Activated CD4-positive, CD25-positive, alpha-beta regulatory T cell treated with anti-CD3 and anti-CD28 coated beads, Interleukin-2, amount 50 U/mL, for 24 hours (primary cell): ENCODE data around the gene MFNG.

Experiments used
- ATAC-seq, 2 donors: fragments of 150-1000 bp; cut with Tn5 transposase; one replicate each; pipeline ENCODE4 v1.10.0; 2021; ENCODE audit warnings: mild to moderate bottlenecking in 1 of 2, moderate library complexity in 1 of 2

Gene MFNG

DNA sequence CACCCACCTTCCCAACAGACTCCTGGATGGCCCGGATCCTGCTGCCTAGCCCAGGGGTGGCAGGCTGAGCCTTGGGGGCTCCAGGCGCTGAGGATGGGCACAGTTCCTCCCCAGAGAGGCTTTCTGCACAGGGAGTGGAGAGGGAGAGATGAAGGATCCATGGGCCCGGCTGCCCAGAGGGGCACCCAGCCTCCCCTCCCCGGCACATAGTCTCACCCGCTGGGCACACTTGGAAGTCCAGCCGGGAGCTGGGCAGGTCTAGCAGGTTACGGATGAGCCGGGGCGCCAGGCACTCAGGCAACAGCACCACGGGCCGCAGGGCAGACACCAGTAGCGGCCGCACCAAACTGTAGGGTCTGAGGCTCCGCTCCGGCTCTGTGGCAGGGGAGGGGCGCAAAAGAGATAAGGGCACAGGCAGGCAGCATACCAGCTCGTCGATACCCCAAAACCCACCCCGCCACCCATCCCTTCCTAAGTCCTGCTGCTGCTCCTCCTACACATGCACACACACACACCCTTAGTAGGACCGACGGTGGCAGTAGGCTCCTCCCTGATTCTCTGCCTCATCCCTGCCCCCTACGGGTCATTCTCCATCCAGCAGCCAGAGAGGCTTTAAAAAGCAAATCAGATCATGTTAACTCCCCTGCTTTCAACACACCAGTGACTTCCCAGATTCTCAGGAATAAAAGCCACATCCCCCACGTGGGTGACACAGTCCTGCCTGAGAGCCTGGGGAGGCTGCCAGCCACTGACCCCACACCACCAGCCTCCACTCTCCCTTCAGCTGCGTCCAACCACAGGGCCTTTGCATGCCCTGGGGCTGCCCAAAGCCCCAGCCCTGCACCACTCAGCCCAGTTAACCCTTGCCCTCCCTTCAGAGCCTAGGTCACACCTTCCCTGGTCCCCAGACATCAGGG, 6.5 kb upstream of the MFNG start:
- peak; percentile 56 to 58 for ATAC-seq

DNA sequence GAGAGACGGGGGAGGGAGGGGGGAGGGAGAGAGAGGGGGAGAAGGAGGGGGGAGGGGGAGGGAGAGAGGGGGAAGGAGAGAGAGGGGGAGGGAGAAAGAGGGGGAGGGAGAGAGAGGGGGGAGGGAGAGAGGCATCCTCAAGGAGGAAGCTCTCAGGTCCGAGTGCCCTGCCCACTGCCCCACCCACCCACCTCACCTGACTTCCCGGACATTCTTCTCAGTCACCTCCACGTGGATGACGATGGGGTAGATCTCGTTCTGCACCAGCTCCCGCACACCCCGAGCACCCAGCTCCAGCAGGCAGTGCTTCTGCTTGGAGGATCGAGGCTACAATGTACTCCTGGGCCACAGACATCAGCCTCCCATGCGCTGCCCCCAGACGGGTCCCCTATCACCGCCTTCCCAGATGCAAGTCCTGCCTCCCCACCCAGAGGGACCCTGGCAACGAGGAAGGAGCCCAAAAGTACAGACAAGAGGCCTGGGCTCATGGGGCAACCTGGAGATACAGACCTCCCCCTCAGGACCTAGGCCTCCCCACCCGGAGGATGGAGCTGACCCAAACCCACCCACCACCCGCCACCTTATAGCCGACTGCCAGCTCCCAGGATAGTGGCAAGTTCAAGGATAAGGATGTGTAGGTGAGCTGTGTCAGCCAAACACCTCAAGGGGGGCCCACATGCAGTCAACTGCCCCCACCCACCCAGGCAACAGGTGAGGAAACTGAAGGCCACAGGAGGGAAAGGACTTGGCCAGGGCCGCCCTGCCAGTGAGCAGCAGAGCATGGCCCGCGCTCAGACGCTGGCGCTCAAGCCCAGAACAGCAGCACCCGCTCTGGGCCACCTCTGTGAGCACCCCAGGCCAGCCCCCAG, 5.6 kb upstream of the MFNG start:
- ATAC-seq, result no peak

- no peak for ATAC-seq
Observed at GRCh38 chr22:37491106-37491505, 4.9 kb upstream of the MFNG start.

GRCh38 chr22:37489983-37490382, 3.8 kb upstream of the MFNG start:
- ATAC-seq, result no peak

DNA sequence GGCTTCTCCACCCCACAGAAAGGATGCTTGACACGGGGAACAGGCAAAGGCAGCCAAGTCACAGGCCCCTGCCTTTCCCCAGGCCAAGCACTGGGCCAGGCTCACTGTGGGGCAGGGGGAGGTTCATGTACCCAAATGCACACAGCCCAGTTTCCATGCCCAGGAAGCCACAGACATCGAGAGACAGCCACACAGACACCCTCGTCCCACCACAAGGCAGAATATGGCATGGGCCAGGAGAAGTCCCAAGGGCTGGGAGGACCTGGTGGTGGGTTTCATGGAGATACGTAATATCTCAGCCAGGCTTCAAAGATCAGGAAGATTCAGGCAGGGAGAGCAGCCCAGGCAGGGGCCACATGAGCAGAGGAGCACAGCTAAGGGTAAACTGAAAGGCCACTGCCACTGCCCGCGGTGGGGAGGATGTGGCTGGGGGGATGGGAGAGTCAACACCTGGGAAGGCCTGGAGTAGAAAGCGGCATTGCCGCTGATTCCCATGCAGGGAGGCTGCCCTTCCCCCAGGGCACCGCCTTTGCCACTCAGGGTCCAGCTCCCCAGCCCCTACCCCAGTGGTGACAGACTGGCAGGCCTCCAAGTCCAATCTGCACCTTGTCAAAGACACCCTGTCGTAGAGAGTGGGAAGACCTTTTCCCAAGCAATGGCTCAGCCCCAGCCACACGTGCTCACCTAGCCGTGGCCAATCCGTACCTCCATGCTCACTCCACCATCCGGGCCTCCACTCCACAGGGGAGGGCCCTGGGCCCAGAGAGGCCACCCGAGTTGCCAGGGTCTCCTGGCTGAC, 2.4 kb upstream of the MFNG start:
- ATAC-seq, result no peak

DNA sequence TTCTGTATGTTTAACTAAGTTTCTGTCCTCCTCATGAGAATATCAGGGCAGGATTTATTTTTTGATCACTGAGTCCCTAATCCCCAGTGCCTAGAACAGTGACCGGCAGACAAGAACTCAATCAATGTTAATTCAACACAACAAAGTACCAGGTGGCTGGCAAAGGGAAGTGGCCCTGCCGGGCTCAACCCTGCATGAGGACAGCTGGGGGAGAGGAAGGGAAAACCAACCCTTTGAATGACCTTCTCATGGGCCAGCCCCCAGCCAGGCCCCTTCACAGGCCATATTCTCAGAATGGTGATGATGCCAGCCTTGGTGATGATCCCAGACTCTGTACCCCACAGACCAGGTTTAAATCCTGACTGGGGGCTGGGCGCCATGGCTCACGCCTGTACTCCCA, 1.4 kb upstream of the MFNG start:
- no peak for ATAC-seq

DNA sequence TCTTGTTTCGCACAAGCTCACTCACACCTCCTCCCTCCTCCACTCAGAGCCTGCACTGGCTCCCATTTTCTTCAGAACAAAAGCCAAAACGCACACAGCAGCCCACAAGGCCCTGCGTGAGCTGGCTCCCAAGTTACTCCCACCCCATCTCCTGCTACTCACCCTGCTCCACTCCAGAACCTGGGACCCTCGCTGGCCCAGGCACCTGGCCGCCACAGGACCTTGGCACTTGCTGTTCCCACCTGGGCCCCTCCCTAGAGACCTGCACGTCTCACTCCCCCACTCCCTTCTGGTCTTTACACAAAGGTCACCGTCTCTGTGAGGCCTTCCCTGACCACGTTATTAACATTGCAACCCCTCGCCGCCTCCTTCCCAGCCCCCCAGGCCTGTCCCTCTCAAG, 945 bp upstream of the MFNG start:
- ATAC-seq, result no peak

DNA sequence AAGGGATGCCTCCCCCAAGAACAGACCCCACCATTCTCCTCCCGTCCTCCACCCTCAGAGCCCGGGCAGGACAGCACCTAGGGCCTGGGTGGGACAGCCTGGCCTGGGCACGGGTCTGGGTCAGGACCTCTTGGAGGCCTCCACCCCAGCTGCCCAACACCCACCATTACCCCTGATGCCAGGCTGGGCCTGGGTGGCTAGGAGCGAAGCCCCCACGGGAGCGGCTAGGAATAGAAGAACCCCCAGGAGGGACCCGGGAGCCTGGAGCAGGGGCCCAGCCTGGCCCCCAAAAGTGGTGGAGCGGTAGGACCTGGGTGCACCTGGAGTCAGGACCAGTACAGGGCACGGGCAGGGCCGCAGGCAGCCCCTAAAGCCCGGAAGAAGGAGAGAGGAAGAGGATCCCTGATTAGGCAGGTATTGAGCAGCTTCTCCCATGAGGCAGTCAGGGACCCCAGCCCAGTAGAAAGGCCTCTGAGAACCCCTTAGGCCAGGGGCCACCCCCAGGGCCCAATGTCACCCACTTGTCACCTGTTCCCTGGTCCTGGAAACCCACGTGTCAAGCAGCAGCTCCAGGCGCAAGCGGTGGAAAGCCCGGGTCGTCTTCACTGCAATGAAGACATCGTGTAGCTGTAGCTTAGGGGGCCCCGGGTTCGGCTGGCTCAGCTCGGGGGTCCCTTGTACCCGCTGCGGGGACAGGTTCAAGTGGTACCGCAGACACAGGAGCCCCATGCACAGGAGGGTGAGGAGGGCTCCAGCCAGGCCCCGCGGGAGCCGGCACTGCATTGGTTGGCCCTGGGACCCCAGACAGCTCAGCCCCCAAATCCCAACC, 575 bp downstream of the MFNG start:
- ATAC-seq, result peak in 1 of 2 donors; percentile 6

GRCh38 chr22:37484480-37485394, 1.4 kb downstream of the MFNG start:
- ATAC-seq, result peak; percentile 57 to 68

- no peak for ATAC-seq
Observed at GRCh38 chr22:37483050-37483449, 3.1 kb downstream of the MFNG start.

- ATAC-seq, result no peak
Observed at GRCh38 chr22:37482244-37482643, 3.9 kb downstream of the MFNG start.

DNA sequence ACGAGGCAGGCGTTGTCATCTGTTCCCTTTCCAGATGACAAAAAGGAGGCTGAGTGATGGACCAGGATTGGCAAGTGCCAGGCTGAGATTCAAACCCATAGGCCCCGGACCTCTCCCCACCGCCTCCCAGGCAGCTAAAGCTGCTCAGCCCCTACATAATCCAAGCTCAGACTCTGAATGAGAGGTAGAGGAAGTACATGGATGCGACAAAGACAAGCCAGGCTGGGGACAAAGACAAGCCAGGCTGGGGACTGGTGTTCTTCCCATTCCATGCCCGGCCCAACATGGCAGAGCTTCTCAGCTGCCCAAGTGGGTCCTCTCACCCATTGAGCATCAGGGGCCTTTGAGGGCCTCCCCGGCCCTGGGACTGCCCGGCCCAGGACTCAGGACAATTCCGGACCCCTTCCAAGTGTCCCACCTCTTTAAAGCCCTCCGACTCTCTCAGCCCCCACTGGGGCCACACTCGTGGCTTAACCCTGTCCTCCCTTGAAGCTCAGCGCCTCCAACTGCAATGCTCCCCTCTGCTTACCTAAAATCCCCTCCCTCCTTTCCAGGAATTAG, 4.8 kb downstream of the MFNG start:
- ATAC-seq, result no peak

DNA sequence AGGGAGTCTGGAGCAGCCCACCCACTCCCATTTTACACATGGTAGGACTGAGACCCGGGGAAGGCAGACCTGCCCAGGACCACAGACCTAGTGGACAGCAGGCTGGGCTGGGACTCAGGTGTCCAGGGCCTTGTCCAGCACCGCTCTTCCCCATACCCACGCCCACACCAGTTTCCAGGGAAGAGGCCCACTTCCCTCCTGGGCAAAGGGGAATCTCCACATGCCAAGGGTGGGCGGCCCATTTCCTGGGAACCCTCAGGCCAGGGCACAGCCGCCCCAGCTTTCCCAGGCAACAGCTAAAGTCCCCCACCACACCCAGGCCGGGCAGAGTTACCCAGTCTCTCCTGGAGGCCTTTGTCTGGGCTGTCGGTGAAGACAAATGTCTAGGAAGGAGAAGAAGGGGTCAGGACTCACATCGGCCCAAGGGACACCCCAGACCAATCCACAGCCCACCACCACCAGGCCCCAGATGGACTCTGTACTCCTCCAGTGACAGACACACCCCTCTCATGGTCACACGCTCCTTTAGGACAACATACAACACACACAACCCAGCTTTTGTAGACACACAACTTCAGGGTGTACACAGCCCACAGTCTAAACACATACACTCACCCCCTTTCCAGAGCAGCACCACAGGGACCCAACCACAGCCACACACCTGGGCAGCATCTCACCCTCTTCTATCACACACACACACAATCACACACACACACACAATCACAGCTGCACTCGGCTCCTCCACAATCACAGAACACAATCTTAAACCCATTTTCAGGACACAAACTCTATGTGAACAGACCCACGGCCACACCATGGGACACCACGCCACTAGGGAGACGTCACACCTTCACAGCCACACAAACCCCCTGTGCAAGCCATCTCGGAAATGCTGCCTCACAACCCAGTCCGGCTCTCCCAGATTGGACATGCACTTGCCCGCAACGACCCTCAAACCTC, 5.5 kb downstream of the MFNG start:
- no peak for ATAC-seq

- no peak for ATAC-seq
Observed at GRCh38 chr22:37479196-37479595, 7.0 kb downstream of the MFNG start.

- ATAC-seq, result no peak
Observed at GRCh38 chr22:37476389-37477329, 9.5 kb downstream of the MFNG start.

- no peak for ATAC-seq
Observed at GRCh38 chr22:37474447-37475090, 11.6 kb downstream of the MFNG start.

- ATAC-seq, result no peak
Observed at GRCh38 chr22:37473437-37473946, 12.7 kb downstream of the MFNG start.
